Type B pancreatic cell (in vitro differentiated cells): ENCODE data around the gene MS4A15. TPM values are rescaled to one million over a fixed set of nuclear protein-coding genes. Genes with fewer than 3 reads are reported as not detected.

Experiments
- DNase-seq: peaks from one replicate; pipeline ENCODE4 v3.0.0; 2021; ENCODE audit warnings: mixed read lengths; ENCODE audit not compliant: unreplicated experiment; ENCODE audit errors: extremely low spot score
- H3K27ac Mint-ChIP-seq: 2 replicates; pipeline ENCODE4 v1.8.0; 2021; ENCODE audit warnings: mild to moderate bottlenecking, mixed read lengths
- H3K27me3 Mint-ChIP-seq: 2 replicates; pipeline ENCODE4 v1.8.0; 2021; ENCODE audit warnings: mixed read lengths
- H3K36me3 Mint-ChIP-seq: 2 replicates; pipeline ENCODE4 v1.8.0; 2021; ENCODE audit warnings: mixed read lengths
- H3K4me1 Mint-ChIP-seq: one replicate; pipeline ENCODE4 v1.8.0; 2021; ENCODE audit warnings: mixed read lengths; ENCODE audit not compliant: unreplicated experiment
- H3K4me3 Mint-ChIP-seq: 2 replicates; pipeline ENCODE4 v1.8.0; 2021; ENCODE audit warnings: mild to moderate bottlenecking, mixed read lengths
- H3K9me3 Mint-ChIP-seq: 2 replicates; pipeline ENCODE4 v1.8.0; 2021; ENCODE audit warnings: mixed read lengths
- CTCF ChIP-seq: fragments of 200-600 bp; sonication (generic); conservative IDR thresholded peaks from 2 replicates; pipeline ENCODE4 v1.5.0; 2021; ENCODE audit warnings: antibody characterized with exemption, mild to moderate bottlenecking
- total RNA-seq: library from RNA; stranded (reverse); gene quantifications from 2 replicates; pipeline ENCODE4 v1.2.1, GENCODE V29; 2021; ENCODE audit warnings: low replicate concordance

The MS4A15 gene
- total RNA-seq, 1 donor from 2014 or later = 0.27 TPM

DNA sequence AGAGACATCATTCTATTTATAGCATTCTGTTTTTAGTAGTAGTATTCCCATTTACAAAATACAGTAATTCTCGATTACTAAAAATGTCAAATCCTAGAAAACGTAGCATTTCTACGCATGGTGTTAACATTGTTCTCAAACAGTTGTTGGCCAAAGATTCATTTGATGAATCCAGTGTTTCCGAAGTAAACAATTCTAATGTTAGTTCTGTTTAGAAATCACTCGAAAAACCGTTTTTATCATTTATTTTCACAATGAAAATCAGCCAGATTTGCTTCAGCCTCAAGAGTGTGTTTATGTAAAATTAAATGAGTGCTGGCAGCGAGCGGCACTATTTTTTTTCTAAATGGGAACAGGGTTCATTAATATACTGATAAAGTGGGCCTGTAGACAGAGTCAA is 25.1 kb upstream of the MS4A15 start:
- no peak for DNase-seq
- no peak for TF ChIP-seq CTCF
- Mint-ChIP-seq H3K36me3 (no peaks in the 10 kb centered on the region), H3K27ac (no peak overlapping the region), H3K4me1 (no peaks in the 10 kb centered on the region), H3K27me3 (peaks cover 12% of the 10 kb centered on the region), H3K4me3 (no peak overlapping the region), H3K9me3 (no peaks in the 10 kb centered on the region)

GRCh38 chr11:60734279-60734678 is 22.4 kb upstream of the MS4A15 start:
- no peaks in the 10 kb centered on the region for H3K4me1 Mint-ChIP-seq
- no peaks in the 10 kb centered on the region for H3K36me3 Mint-ChIP-seq
- DNase-seq = no peak
- H3K9me3 Mint-ChIP-seq = no peaks in the 10 kb centered on the region
- H3K27ac Mint-ChIP-seq = no peak overlapping the region
- peaks cover 17% of the 10 kb centered on the region for H3K27me3 Mint-ChIP-seq
- no peak for TF ChIP-seq CTCF
- H3K4me3 Mint-ChIP-seq = no peak overlapping the region

DNA sequence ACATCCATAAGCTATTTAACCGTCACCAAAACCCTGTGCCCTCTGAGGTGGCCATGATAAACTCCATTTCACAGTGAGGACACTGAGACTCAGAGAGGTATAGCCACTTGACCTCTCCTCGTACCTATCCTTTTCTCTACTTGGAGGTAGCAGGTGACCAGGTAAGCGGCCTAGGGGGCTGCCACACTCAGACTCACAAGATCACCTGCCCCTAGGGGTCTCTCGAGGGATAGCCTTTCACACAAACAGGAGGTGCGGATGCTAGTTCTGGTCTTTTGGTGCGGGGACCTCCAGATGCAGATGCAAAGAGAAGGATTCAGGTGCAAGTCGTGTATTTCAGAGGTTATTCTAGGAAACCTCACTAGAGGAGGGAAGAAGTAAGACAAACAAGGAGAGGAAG is 17.6 kb upstream of the MS4A15 start:
- no peak overlapping the region for H3K27ac Mint-ChIP-seq
- no peak for DNase-seq
- no peak overlapping the region for H3K4me3 Mint-ChIP-seq
- peak; percentile 46 for TF ChIP-seq CTCF
- H3K4me1 Mint-ChIP-seq = no peaks in the 10 kb centered on the region
- peaks cover 5% of the 10 kb centered on the region for H3K9me3 Mint-ChIP-seq
- H3K27me3 Mint-ChIP-seq = peaks cover 16% of the 10 kb centered on the region
- no peaks in the 10 kb centered on the region for H3K36me3 Mint-ChIP-seq

GRCh38 chr11:60740573-60740972 is 16.1 kb upstream of the MS4A15 start:
- peaks cover 5% of the 10 kb centered on the region for H3K9me3 Mint-ChIP-seq
- no peaks in the 10 kb centered on the region for H3K36me3 Mint-ChIP-seq

GRCh38 chr11:60741421-60741820 is 15.2 kb upstream of the MS4A15 start:
- TF ChIP-seq CTCF = no peak
- Mint-ChIP-seq H3K9me3 (peaks cover 5% of the 10 kb centered on the region), H3K4me3 (no peak overlapping the region), H3K27ac (no peak overlapping the region), H3K4me1 (no peaks in the 10 kb centered on the region), H3K36me3 (no peaks in the 10 kb centered on the region), H3K27me3 (peaks cover 16% of the 10 kb centered on the region)
- DNase-seq = no peak

More at GRCh38 chr11:60740573-60740972, 16.1 kb upstream of the MS4A15 start:
- Mint-ChIP-seq H3K4me1 (no peaks in the 10 kb centered on the region), H3K27me3 (peaks cover 16% of the 10 kb centered on the region), H3K27ac (no peak overlapping the region), H3K4me3 (no peak overlapping the region)
- DNase-seq = no peak
- TF ChIP-seq CTCF = no peak

DNA sequence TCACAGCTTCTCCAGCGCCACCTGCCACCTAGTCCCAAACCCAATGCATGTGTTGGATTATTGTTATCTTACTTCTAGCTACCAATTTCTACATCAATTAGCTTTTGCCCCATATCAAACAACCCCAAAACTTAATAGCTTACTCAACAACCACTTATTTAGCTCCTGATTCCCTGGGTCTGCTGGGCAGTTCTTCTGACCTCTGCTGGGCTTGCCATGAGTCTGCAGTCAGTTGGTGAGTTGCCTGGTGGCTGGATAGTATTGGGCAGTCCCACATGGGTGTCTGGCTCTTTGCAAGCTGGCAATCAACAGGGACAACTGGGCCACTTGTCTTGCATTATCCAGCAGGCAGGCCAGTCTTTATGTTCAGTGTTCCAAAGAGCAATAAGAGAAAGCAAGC is 13.6 kb upstream of the MS4A15 start:
- TF ChIP-seq CTCF = no peak
- no peak overlapping the region for H3K27ac Mint-ChIP-seq
- no peak for DNase-seq

More for the DNA sequence above, 13.6 kb upstream of the MS4A15 start:
- peaks cover 4% of the 10 kb centered on the region for H3K4me1 Mint-ChIP-seq
- H3K36me3 Mint-ChIP-seq = no peaks in the 10 kb centered on the region
- H3K27me3 Mint-ChIP-seq = peaks cover 10% of the 10 kb centered on the region
- H3K4me3 Mint-ChIP-seq = no peak overlapping the region
- peaks cover 5% of the 10 kb centered on the region for H3K9me3 Mint-ChIP-seq
